Effector memory CD4-positive, alpha-beta T cell (primary cell): Measurements from ENCODE around the gene SULT2B1.

Source experiments
- DNase-seq, 3 donors: peaks; one replicate each; pipeline ENCODE4 v3.0.0-alpha.2; 2020
- H3K27ac ChIP-seq: 2 replicates; pipeline ENCODE4 v1.7.0; 2013; ENCODE audit warnings: mild to moderate bottlenecking, low read length, moderate library complexity; ENCODE audit not compliant: insufficient read depth, poor library complexity, severe bottlenecking
- H3K27me3 ChIP-seq: replicated peaks from 2 replicates; pipeline ENCODE4 v1.7.0; 2013; ENCODE audit warnings: mild to moderate bottlenecking, low read length; ENCODE audit not compliant: insufficient read depth, control insufficient read depth, poor library complexity, severe bottlenecking
- H3K36me3 ChIP-seq: 2 replicates; pipeline ENCODE4 v1.7.0; 2013; ENCODE audit warnings: mild to moderate bottlenecking, low read length, moderate library complexity; ENCODE audit not compliant: control insufficient read depth, insufficient read depth
- H3K4me1 ChIP-seq: 2 replicates; pipeline ENCODE4 v1.7.0; 2013; ENCODE audit warnings: low read length, mild to moderate bottlenecking; ENCODE audit not compliant: control insufficient read depth, insufficient read depth, poor library complexity, severe bottlenecking
- H3K4me3 ChIP-seq: 2 replicates; pipeline ENCODE4 v1.7.0; 2013; ENCODE audit warnings: low read length, low read depth, mild to moderate bottlenecking; ENCODE audit not compliant: insufficient read depth, poor library complexity, severe bottlenecking
- H3K9me3 ChIP-seq: 2 replicates; pipeline ENCODE4 v1.7.0; 2013; ENCODE audit warnings: mild to moderate bottlenecking, low read length, moderate library complexity; ENCODE audit not compliant: control insufficient read depth

Gene SULT2B1

DNA sequence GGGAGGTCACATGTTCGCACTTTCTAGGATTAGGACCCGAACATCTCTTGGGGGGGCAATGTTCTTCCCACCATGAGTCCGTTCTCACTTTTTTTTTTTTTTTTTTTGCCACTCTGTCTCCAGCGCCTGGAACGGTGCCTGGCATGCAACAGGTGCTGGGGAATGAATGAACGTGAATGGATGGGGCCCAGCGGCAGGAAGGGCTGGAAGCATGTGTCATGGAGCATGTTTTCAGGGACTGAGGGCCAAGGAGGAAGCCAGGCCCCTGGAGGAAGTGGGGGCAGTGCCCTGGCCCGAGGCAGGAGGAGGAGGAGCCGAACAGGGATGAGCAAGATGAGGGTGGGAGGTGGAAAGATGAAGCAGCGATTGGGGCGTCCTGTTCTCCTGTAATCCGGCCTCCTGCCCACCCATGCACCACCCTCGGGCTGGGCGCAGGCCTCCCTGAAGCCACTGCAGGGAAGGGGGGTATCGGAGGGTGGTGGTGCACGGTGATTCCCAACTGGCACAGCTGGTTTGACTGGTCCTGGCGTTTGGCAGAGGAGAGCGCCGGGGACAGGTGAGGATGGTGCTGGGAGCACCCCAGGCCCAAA, 8.8 kb upstream of the SULT2B1 start:
- H3K9me3 ChIP-seq = no peaks in the 10 kb centered on the region
- H3K4me3 ChIP-seq = no peak overlapping the region
- H3K27me3 ChIP-seq = no peaks in the 10 kb centered on the region
- H3K27ac ChIP-seq = no peak overlapping the region
- no peak for DNase-seq
- H3K36me3 ChIP-seq = no peaks in the 10 kb centered on the region
- H3K4me1 ChIP-seq = no peaks in the 10 kb centered on the region

DNA sequence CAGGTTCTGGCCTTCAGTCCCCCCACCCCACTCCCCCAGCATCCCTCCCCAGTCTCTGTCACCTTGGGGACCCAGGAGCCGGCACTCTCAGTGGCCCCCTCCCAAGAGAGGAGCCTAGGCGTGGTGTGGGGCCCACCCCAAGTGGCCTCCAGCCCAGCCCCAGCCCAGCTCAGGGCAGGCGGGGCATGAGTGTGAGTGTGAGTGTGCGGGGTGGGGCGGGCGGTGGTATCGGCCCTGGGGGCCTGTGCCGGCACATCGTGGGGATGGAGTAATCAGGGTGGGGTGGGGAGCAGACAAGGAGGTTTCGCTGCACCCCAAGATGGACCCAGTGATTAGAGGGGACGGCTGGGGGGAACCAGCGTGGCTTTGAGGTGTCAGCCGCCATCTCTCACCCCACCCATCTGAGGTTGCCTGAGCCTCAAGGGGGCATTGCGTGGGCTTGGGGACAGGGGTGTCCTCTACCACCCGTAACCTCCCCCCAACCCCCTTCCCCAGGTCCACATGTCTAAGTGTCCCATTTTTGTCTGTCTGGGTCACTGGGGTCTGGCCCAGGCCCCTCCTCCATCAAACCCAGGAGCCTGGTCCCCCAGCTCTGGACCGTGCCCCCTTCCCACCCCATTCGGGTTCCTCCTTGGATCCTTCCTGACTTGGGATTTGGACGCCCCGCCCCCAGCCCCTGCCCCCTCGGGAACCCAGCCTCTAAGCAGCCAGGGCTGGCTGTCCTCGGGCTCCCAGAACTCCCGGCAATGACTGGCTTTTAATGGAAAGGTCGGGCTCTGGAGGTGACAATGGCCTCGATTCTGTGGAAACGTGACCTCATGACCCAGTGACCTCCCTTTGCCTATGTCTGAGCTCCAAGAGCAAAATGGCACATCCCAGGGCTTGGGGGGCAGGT, 6.9 kb upstream of the SULT2B1 start:
- Histone ChIP-seq H3K27ac (no peak overlapping the region), H3K4me1 (no peaks in the 10 kb centered on the region), H3K4me3 (no peak overlapping the region), H3K9me3 (no peaks in the 10 kb centered on the region), H3K36me3 (no peaks in the 10 kb centered on the region), H3K27me3 (no peaks in the 10 kb centered on the region)
- no peak for DNase-seq

DNA sequence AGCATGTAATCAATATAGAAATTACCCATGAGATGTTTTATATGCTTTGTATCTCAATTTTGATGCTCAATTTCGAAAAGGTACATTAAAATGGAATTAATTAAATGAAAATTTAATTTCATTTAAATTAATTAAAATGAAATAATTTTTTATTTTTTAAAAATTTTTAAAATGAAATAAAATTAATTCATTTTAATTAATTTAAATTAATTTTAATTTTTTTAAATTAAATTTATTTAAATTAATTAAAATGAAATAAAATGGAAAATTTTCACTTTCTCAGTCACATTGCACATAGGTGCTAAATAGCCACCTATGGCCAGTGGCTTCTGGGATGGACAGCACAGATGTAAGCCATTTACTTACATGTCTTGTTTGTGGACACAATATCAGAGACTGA, 4.2 kb upstream of the SULT2B1 start:
- Histone ChIP-seq H3K36me3 (no peaks in the 10 kb centered on the region), H3K27ac (no peak overlapping the region), H3K9me3 (no peaks in the 10 kb centered on the region), H3K4me1 (no peaks in the 10 kb centered on the region), H3K27me3 (no peaks in the 10 kb centered on the region), H3K4me3 (no peak overlapping the region)
- no peak for DNase-seq

GRCh38 chr19:48548253-48548911, 3.6 kb upstream of the SULT2B1 start:
- DNase-seq = no peak
- Histone ChIP-seq H3K27ac (no peak overlapping the region), H3K27me3 (no peaks in the 10 kb centered on the region), H3K4me1 (no peaks in the 10 kb centered on the region), H3K4me3 (no peak overlapping the region), H3K36me3 (no peaks in the 10 kb centered on the region), H3K9me3 (no peaks in the 10 kb centered on the region)

DNA sequence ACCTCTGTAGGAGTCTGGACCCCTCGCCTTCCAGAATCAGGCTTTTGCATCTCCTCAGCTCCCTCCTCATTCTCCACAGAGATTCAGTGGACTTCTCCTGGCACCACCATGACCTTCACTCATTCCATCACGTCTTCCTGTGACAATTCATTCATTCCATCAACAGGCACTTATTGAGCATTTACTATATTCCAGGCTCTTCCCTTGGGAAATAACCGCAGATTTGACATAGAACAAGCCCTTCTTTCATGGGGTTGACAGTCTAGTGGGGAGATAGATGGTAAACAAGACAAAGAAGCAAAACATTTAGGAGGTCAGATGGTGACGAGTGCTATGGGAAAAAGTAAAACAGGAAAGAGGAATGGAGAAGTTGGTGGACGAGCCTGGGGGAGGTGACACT, 2.6 kb upstream of the SULT2B1 start:
- H3K27me3 ChIP-seq = no peaks in the 10 kb centered on the region
- no peak for DNase-seq
- H3K4me1 ChIP-seq = no peaks in the 10 kb centered on the region
- no peak overlapping the region for H3K27ac ChIP-seq
- no peak overlapping the region for H3K4me3 ChIP-seq
- H3K9me3 ChIP-seq = no peaks in the 10 kb centered on the region
- no peaks in the 10 kb centered on the region for H3K36me3 ChIP-seq

DNA sequence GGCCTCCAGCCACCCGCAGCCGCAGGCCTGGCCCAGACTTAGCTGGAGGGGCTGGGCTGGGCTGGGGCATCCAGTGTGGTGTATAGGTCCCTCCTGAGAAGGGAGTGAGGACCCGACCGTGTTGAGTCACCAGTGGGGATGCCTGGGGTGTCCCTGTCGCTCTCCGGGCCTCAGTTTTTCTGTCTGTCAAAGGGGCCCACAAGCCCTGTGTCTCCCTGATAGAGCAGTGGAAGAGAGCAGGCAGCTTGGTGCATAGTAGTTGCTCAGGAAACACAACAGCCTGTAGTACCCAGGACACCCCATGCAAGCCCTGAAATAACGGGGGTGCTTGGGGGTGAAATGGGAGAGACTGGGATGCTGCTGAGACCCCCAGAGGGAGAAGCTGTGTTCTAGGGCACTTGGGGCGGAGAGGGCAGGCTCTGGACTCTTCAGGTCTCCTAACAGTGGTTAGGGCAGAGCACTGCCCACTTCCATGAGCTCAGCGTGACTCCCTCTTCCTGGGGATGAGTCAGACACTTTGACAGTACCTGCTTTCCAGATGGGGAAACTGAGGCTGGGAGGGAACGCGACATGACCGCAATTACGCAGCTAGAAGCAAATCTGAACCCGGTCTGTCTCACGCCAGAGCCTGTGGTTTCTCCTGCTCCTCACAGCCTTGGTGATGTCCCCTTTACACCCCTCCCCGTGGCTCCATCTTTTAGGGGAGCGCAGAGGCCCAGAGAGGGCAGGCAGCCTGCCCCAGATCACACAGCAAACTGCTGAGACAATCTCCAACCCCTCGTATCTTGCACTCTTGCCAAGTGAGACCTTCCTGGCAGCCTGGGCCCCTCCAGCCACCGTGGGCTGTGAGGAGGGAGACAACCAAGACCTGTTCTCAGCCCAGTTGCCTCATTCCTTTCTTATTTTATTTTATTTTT, 692 bp downstream of the SULT2B1 start:
- no peaks in the 10 kb centered on the region for H3K9me3 ChIP-seq
- H3K27me3 ChIP-seq = no peaks in the 10 kb centered on the region
- no peaks in the 10 kb centered on the region for H3K4me1 ChIP-seq
- DNase-seq = no peak
- H3K4me3 ChIP-seq = no peak overlapping the region
- H3K36me3 ChIP-seq = no peaks in the 10 kb centered on the region
- no peak overlapping the region for H3K27ac ChIP-seq

GRCh38 chr19:48553676-48554384, 1.9 kb downstream of the SULT2B1 start:
- Histone ChIP-seq H3K4me3 (no peak overlapping the region), H3K9me3 (no peaks in the 10 kb centered on the region), H3K4me1 (no peaks in the 10 kb centered on the region), H3K27ac (no peak overlapping the region), H3K36me3 (no peaks in the 10 kb centered on the region), H3K27me3 (no peaks in the 10 kb centered on the region)
- no peak for DNase-seq

- Histone ChIP-seq H3K36me3 (no peaks in the 10 kb centered on the region), H3K27me3 (no peaks in the 10 kb centered on the region), H3K4me3 (no peak overlapping the region), H3K4me1 (no peaks in the 10 kb centered on the region), H3K27ac (no peak overlapping the region), H3K9me3 (no peaks in the 10 kb centered on the region)
- no peak for DNase-seq
Observed at GRCh38 chr19:48554385-48555091, 2.6 kb downstream of the SULT2B1 start.

- Histone ChIP-seq H3K4me1 (no peaks in the 10 kb centered on the region), H3K27ac (no peak overlapping the region), H3K27me3 (no peaks in the 10 kb centered on the region), H3K4me3 (no peak overlapping the region), H3K9me3 (no peaks in the 10 kb centered on the region), H3K36me3 (no peaks in the 10 kb centered on the region)
- DNase-seq = no peak
Observed at GRCh38 chr19:48556163-48556562, 4.2 kb downstream of the SULT2B1 start.
